Superior temporal gyrus (tissue), 1 donor: ENCODE results near the gene NANOS2.
"Not testable (repeated sequence)": the region's sequence is repeated elsewhere in the genome, so short reads cannot be mapped to it uniquely, and the experiment has no call there.

ENCODE experiments used
- DNase-seq: peaks from one replicate; pipeline ENCODE4 v3.0.0-alpha.2; 2016; ENCODE audit errors: extremely low spot score

Gene NANOS2

DNA sequence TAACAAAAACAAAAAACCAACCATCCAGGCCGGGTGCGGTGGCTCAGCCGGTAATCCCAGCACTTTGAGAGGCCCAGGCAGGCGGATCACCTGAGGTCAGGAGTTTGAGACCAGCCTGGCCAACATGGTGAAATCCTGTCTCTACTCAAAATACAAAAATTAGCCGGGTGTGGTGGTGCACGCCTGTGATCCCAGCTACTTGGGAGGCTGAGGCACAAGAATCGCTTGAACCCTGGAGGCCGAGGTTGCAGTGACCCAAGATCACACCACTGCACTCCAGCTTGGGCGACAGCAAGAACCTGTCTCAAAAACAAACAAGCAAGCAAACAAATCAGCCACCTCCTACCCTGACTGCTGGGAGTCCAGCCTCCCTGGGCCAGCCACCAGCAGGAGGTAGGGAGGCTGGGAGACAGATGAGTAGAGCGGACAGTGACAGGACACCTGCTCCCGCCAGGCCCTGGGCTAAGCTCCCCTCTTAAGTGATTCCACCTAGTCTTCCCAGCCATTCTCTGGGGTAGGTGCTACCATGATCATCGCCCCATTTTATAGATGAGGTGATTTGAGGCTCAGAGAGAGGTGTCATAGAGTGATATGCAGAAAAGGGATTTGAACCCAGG lies 18.5 kb downstream of the NANOS2 start:
- not testable (repeated sequence) for DNase-seq

DNA sequence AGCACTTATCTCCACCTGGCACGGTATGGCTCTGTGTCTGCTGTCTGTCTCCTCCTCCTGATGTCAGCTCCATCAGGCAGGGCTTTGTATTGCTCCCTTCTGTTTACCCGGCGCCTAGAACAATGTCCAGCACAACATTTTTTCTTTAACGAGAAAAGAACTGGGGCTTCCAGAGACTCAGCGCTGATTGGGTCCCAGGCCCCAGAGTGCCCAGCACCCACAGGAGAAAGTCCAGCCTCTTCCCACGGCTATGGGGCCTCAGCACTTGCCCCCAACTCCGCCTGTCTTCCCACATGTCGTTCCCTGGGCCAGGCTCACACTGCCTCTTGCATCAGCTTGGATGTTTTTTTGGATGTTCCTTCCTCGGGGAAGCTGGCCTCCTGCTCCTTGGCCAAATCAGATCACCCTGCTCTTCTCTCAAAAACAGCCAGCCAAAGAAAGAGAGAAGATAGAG lies 19.0 kb downstream of the NANOS2 start:
- no peak for DNase-seq

DNA sequence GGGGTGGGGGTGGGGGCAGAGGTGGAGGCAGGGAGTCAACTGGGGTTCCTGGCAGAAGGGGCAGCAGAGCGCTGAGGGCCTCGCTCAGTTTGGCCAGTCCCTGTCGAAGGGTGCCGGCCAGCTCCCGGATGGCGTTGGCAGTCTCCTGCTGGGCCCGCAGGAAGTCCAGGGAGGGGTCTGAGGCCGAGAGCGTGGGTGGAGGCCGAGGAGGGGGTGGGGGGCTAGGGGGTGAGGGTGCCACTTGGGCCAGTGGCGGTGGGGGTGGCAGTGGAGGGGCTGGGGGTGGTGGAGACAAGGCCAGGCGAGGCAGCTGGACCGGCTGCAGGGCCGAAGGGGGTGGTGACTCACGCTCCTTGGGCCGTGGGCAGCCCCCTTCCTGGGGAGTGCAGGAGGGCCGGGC lies 23.7 kb downstream of the NANOS2 start:
- no peak for DNase-seq

DNA sequence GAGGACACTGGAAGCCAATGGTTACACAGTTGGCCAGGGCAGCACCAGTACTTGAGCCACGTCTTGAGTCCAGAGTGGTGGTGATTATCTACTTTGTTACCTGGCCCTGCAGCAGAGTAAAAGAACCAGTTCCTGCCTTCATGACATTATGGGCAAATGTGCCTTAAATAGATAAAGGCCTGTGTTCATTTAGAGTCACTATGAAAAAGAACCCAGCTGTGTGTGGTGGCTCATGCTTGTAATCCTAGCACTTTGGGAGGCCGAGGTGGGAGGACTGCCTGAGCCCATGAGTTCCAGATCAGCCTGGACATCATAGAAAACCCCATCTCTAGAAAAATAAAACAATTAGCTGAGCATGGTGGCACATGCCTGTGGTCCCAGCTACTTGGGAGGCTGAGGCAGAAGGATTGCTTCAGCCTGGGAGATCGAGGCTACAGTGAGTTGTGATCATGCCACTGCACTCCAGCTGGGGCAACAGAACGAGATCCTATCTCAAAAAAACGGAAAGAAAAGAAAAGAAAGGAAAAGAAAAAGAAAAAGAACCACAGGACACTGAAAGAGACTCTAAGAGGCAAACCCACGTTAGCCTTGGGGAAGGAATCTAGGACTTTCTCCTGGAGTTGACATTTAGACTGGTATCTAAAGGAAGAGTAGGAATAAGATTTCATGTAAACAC lies 25.2 kb downstream of the NANOS2 start:
- DNase-seq: no peak

DNA sequence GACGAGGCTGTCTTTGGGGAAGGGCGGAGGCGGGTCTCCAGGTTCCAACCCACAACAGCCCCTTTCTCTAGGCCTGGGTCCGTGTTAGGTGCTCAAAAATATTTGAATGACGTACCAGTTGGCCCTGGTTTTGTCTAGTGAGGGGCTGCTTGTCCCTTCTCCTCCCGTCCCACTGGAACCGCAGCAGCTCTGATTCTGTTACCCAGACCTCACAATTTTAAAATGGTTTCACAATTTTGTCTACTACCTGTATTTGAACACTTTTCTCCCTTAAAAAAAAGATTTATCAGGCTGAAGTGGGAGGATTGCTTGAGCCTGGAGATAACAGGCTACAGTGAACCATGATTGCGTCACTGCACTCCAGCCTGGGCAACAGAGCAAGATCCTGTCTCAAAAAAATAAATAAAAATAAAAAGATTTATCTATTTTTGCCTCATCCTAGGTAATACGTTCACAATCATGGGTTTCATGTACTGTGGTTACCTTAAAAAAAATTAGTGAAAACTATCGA lies 27.3 kb downstream of the NANOS2 start:
- DNase-seq: no peak

DNA sequence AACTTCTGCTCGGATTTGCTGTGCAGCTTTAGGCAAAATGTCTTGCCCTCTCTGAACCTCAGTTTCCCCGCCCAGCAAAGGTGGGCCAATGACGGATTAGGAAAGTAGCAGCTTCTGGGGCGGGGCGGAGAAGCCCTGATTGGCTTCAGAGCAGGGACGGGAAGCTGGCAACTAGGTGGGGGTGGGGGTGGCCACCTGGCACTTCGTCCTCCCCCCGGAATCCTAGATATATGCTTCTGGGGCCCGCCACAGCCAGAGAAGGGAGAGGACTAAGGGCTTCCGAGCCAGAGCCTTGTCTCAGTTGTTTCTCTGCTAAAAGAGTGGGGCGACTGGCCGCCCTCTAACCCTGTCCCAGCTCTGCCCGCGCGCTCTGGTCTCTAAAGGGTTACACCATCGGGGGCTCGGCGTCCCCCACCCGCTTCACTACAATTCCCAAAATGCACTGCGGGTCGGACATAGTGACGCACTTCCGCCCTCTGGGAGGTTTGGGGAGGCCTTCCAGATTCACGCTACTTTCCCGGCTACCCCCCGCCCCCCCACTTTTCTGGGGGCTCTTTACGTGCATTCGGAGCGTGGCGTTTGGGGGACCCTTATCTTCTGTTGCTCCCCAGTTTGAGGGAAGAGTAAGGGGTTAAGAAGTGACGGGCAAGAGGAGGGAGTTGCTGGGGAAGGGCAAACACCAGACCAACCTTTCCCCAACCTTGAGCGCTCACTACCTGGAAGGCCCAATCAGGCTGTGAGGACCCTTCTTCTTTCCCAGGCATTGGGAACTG lies 28.0 kb downstream of the NANOS2 start:
- DNase-seq: peak; percentile 98

DNA sequence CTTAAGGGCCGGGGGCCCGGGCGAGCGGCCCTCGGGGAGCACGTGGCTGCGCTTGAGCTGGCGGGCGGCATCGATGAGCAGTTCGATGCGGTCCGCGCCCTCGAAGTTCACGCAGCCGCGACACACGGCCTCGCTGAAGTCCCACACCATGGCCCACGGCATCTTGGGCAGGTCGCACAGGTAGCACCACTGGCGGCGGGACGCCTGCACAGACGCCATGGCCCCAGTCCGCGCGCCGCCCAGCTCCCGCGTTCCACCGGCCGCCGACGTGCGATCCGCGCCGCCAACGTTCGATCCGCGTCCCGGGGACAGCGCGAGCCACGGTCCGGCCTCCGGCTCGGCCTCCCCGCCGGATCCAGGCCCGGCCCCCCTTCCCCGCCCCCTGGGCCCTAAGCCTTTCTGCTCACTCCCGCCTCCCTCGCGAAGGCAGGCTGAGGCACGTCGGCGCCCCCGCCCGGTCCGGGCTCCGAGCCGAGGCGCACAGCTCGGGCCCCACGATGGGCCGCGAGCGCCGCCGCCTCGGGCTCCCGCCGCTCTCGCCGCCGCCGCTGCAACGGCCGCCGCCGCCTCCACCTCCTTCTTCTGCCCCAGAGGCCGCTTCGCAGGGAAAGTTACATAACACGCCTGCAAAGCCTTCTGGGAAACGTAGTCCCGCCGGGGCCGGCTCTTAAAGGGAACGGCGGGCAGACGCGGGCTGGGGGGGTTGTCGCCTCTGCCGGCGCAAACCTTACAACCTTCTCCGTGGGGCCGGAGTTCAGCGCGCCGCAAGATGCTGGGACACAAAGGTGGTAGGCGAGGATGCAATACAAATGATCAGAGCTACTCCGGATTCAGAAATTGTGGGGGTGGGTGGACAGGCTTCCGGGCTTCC lies 28.8 kb downstream of the NANOS2 start, which contains the start of gene IRF2BP1:
TSS of gene IRF2BP1 (minus strand) at position 586 of the 871 bp plus-strand sequence. CDS start at position 219, 367 bp downstream.
- peak; percentile 97 for DNase-seq

DNA sequence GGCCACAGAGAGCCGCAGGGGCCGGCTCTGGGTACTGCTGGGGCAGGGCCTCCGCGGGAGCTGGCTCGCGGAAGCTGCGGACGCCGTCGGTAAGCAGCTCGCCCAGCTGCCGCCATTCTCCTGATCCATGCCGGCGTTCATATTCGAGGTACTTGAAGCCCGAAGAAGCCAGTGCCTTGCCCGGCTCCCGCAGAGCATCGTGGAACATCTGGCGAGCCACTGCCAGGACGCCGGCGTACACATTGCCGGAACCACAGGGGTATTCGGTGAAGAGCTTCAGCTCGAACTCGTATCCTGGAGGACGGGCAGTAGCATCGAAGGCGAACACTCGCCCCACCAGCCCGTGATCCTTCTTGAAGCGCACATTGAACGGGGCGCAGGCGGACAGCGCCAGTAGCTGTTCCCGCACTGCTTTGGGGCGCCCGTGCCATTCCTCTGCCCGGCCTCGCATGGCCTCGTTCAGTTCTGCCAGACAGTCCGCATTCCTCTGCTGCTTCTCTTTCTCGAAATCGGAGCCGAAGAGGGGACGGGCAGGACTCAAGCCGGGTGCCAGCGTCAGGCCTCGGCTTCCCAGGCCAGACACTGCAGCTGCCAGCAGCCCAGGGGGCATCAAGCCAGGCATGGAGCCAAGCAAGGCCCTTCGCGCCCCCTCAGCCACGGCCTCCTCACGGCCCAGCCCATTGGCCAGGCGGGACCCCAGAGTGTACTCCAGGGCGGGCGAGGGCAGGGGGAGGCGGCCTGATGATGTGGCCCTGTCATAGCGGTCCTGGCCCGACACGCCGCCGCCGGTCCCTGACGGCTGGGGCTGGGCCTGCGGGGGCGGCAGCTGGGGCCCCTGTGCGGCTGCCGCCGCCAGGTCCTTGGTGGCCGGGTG lies 29.7 kb downstream of the NANOS2 start:
- DNase-seq: no peak

DNA sequence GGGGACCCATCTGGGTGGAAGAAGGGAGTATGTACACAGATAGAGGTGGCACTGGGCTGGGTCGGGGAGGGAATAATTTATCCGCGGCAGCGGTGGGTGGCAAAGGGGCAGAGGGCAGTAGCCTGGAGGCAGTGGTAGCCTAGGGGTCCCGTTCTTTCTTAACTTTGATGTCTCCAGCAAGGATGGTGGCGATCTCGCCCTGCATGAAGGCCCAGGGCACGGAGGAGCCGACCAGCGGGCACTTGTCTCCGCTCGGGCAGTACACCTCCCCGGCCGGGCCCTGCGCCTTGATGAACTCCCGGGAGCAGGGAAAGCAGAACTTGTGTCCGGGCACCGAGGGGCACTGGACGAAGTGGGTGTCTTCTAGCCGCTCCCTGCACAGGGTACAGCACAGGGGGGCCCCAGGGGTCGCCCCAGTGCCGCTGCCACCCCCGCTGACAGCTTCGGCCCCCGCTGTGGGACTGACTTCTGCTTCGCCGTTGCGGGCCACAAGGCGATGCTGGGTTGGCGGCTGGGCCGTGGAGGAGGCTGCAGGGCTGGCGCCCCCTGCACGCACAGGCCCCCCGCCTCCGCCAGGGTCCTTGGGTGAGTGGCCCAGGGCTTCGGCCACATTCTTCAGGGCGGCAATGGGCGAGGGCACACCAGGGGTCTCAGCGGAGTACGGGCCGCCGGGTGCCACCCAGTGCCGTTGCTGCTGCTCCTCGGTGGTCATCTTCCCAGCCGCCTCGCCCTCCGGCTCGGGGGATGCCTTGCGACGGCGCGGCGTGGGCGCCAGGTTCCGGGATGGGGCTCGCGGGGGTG lies 30.5 kb downstream of the NANOS2 start:
- DNase-seq: no peak

DNA sequence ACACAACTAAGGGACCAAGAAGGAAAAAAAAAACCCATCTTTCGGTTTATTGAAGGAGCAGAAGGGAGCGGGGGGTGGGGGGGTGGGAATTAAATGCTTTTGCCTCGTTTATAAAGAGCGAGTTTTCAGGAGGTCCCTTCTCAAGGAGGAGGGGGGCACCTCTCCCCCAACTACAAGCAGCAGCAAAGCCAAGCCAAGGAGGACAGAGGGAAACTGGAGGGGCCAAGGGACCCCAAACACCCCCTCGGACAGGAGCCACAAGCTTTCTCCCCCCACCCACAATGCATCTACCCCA lies 31.0 kb downstream of the NANOS2 start:
- DNase-seq: no peak

DNA sequence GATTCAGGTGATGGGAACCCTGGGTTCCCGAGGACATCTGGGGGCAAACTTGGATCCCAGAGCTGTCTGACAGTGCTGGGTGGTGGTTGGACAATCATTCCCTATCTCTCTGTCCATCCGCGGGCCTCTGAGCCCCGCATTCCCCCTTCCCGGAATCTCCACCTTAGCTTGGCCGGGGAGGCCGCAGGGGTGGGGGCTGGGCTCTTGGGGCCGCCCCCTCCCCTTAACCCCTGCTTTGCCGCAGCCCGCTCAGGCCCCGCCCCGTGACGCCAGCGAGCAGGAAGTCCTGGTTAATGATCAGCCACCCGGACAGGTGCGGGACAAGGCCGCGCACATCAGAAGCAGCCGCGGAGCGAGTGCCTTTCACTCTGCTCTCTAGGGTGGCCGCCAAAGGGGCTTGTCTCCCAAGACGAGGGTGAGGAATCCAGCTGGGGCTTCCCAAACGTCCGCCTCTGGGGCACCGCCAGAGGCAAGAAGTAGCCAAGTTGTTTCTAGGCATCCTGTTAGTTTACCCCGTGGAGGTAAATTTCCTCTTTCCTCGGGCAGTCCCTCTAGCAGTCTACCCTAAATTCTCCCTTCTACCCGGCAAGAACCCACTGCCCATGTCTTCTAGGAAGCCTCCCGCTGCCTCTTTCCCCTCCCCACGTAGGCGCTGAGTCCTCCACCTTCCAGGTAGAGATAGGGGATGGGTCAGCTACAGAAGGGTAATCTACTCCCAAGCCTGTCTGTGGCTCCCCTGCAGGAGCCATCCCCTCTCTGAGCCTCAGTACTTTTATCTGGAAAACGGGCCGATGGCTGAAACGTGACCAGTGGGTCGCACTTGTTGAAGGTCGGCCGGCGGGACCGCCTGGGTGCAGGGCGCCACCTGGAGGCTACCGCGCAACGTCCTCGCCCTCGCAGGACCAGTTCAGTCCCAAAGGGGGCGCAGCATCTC lies 31.7 kb downstream of the NANOS2 start:
- peak; percentile 49 for DNase-seq

DNA sequence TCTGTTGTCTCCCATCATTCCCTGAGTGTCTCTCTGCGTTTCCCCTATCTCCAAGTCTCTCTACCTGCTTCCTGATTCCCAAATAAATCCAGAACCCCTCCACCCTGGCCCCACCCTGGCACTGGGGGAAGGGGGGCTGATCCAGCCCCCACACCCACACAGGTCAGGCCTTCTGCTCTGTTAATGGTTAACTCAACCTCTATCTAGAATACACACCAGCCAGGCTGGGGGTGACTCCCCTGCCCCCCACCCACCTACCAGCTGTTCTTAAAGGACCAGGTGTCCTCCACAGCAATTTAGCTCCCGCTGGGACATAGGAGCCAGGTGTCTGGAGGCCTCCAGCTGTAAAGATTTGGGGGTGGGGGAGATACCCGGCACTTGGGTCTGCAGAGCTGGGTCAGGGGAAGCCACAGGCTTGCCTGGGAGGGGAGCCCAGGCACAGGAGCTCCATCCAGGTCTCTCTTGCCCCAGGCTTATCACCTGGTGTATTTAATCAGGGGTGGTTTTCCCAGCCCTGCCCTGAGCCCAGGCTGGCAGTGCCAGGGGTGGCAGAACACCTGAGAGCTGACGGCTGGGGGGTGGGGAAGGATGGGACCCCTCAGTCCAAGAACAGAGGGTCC lies 32.6 kb downstream of the NANOS2 start:
- DNase-seq: no peak

DNA sequence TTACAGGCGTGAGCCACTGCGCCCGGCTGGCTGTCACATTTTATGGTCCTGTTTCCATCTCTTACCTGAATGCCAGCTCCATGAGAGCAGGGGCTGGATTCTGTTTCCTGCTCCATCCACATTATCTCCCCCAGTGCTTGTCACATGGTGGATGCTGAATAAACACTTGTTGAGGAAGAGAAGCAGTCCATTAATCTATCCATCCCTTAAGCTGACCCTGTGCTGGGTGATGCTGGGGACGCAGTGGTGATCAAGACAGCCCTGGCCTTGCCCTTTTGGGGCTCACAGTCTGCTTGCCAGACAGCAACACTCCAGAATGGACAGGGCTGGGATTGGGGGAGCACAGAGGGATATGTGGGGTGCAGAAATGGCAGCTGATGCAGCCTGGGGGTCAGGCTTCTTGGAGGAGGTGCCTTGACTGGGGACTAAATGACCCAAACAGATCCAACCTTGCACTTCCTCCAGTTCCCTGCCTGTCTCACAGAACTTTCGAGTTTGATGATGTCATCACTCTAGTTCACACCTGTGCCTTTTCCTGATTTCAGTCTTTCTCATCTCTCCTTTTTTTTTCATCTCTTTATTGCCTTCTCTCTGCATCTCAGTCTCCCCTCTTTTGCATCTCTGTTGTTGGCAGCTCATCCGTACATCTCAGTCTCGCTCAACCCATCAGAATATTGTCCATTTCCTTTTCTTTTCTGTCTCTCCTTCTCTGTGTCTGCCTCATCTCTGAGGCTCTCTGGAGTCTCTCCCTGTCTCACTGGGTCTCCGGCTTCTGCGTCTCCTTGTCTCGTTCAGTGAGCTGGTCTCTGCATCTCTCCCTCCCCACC lies 33.3 kb downstream of the NANOS2 start:
- DNase-seq: no peak

DNA sequence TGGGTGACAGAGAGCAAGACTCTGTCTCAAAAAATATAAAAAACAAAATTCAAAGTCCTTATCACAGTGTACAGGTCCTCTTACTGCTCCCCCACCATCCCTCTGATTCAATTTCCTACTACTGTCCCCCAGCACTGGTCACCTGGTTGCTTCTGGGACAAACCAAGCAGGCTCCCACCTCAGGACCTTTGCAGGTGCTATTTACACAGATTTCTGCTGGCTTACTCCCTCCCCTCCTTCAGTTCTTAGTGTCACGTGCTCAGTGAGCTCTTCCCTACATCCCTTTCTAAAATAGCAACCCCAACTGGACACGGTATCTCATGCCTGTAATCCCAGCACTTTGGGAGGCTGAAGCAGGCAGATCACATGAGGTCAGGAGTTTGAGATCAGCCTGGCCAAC lies 34.6 kb downstream of the NANOS2 start:
- DNase-seq: no peak

DNA sequence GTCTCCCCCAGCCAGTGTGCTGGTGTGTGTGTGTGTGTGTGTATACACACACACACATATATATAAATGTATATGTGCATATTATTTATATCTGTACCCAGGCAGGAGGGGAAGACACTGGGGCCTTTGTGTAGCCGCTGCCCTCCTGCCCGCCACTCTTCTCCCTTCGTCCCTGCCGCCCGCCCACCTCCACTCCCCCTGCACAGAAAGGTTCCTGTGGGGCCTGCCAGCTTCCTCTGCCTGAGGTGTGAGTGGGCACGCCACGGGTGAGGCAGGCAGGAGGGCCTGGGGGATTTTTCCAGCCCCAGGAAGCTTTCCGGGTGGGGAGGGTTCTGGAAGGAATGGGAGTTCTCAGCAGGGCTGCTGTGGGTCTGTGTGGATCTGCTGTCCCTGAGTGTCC lies 35.5 kb downstream of the NANOS2 start:
- no peak for DNase-seq

DNA sequence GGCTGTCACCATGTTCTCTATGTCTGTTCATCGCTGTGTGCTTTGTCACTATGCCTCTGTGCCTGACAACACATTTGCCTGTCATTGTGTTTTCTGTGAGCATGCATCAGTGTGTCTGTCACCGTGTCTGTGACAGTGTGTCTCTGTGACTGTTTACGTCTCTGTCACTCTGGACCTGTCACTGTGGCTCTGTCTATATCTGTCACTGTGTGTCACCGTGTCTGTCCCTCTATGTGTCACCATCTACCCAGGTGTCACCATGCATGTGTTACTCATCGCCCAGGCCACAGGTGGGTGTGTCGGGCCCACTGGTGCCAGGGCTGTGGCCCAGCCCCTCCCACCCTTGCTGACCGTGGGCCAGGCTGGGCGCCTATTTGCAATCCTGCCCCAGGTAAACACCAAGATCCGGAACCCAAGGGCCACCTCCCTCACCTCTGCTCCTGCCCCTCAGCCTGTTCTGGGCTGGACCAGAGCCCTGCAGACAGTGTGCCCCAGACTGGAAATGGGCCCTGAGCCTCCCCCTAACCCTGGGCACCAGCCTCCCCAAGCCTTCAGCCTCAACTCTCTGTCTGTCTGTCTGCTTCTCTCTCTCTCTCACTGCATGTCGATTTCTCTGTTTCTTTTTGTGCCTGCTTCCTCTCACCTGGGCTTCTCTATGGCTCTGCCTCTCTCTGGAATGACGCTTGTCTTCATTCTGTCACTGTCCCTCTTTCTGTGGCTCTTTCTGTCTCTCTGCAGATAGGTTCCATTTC lies 36.4 kb downstream of the NANOS2 start:
- no peak for DNase-seq
